WI38 (cell line): ENCODE measurements around the gene RAB32.

Experiments
- H3K4me3 ChIP-seq: 2 replicates; pipeline ENCODE4 v1.5.1; 2011; ENCODE audit warnings: low read depth, mild to moderate bottlenecking, control low read depth, low read length
- TF ChIP-seq, protein P1 (sequence below): IDR thresholded peaks from 2 replicates; pipeline ENCODE4 v1.5.1; 2012; ENCODE audit warnings: low read depth, mild to moderate bottlenecking, control low read depth, low read length

The RAB32 gene

DNA sequence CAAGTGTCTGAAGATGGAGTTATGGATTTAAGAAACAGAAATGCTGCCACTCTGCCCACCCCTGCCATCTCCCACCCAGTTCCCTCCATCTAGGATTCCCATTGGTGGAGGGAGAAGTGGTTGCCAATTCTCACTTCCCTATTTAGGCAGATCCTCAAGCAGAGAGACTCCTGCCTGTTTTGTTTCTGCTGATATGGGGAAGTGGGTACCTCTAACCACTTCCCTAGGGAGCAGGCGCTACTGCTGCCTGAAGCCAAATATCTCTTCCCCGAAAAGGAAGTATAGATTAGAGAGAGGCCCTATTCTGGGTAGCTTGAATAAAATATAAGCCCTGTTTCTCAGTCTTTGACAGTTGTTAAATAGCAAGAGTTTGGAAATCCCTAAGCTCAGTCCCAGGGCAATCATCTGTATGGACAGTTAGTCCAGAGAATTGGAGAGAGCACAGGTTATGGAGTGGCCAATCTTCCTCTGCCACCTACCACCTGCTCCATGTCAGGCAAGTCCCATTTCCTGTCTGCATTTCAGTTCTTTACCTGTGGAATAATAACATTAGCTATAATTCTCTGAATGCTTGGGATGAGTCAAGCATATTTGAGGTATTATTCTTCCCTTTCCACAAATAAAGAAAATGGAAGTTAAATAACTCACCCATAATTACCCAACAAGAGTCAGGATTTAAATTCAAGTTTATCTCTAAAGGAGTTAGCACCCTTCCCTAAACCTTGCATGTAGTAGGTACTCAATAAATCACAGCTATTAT is 52.5 kb downstream of the RAB32 start:
- no peak overlapping the region for H3K4me3 ChIP-seq
- TF ChIP-seq, protein P1, sequence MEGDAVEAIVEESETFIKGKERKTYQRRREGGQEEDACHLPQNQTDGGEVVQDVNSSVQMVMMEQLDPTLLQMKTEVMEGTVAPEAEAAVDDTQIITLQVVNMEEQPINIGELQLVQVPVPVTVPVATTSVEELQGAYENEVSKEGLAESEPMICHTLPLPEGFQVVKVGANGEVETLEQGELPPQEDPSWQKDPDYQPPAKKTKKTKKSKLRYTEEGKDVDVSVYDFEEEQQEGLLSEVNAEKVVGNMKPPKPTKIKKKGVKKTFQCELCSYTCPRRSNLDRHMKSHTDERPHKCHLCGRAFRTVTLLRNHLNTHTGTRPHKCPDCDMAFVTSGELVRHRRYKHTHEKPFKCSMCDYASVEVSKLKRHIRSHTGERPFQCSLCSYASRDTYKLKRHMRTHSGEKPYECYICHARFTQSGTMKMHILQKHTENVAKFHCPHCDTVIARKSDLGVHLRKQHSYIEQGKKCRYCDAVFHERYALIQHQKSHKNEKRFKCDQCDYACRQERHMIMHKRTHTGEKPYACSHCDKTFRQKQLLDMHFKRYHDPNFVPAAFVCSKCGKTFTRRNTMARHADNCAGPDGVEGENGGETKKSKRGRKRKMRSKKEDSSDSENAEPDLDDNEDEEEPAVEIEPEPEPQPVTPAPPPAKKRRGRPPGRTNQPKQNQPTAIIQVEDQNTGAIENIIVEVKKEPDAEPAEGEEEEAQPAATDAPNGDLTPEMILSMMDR, result no peak

- H3K4me3 ChIP-seq, result peak within 1 kb of the TSS; percentile 59
- TF ChIP-seq, protein P1, result no peak
Observed at GRCh38 chr6:146598772-146599405, 55.3 kb downstream of the RAB32 start, which contains the start of gene ADGB. Gene ADGB, plus strand, starts transcription at chr6:146598972. Its CDS starts 69 bp downstream, at chr6:146599041.

GRCh38 chr6:146601352-146601751 is 57.7 kb downstream of the RAB32 start:
- no peak overlapping the region for H3K4me3 ChIP-seq
- TF ChIP-seq, protein P1, result no peak

DNA sequence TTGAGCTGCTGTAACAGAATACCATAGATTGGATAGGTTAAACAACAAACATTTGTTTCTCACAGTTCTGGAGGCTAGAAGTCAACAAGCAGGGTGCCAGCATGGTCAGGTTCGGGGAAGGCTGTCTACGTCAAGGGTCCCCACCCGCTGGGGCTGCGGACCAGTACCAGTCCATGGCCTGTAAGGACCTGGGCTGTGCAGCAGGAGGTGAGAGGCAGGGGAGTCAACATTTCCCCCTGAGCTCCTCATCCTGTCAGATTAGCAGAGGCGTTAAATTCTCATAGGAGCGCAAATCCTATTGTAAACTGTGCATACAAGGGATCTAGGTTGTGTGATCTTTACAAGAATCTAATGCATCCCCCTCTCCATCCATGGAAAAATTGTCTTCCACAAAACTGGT is 58.9 kb downstream of the RAB32 start:
- TF ChIP-seq, protein P1, result no peak
- H3K4me3 ChIP-seq, result no peak overlapping the region
